ENCODE results near the gene WDR73. TPM values are rescaled to one million over a fixed set of nuclear protein-coding genes. Genes with fewer than 3 reads are reported as not detected.

WDR73 gene
- total RNA-seq, 6 experiments from 2014 or later: 19.9 to 23.7 (median 21.4) TPM

DNA sequence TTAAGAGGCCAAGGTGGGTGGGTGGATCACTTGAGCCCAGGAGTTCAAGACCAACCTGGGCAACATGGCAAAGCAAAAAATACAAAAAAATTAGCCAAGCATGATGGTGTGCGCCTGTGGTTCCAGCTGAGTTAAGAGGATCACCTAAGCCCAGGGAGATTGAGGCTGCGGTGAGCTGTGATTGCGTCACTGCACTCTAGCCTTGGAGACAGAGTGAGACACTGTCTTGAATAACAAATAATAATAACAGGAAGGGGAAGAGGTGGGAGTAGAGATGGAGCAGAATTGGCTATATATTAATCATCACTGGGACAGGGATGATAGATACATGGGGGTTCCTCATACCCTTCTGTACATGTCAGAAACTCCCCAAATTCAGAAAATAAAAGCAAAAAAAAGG, 27.7 kb upstream of the WDR73 start:
- H3K27ac Mint-ChIP-seq: peak overlapping the region; percentile 33
- peaks cover 30% of the 10 kb centered on the region for H3K4me1 Mint-ChIP-seq (ENCODE audit: low read depth)
- no peak for DNase-seq
- TF ChIP-seq, protein P1, sequence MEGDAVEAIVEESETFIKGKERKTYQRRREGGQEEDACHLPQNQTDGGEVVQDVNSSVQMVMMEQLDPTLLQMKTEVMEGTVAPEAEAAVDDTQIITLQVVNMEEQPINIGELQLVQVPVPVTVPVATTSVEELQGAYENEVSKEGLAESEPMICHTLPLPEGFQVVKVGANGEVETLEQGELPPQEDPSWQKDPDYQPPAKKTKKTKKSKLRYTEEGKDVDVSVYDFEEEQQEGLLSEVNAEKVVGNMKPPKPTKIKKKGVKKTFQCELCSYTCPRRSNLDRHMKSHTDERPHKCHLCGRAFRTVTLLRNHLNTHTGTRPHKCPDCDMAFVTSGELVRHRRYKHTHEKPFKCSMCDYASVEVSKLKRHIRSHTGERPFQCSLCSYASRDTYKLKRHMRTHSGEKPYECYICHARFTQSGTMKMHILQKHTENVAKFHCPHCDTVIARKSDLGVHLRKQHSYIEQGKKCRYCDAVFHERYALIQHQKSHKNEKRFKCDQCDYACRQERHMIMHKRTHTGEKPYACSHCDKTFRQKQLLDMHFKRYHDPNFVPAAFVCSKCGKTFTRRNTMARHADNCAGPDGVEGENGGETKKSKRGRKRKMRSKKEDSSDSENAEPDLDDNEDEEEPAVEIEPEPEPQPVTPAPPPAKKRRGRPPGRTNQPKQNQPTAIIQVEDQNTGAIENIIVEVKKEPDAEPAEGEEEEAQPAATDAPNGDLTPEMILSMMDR (IDR thresholded peaks at IDR 0.05): no peak
- no peaks in the 10 kb centered on the region for H3K9me3 Mint-ChIP-seq
- peaks cover 31% of the 10 kb centered on the region for H3K36me3 Mint-ChIP-seq (ENCODE audit: low read depth)
- H3K27me3 Mint-ChIP-seq (ENCODE audit: insufficient read depth): peaks cover 3% of the 10 kb centered on the region
- no peak overlapping the region for H3K4me3 Mint-ChIP-seq

DNA sequence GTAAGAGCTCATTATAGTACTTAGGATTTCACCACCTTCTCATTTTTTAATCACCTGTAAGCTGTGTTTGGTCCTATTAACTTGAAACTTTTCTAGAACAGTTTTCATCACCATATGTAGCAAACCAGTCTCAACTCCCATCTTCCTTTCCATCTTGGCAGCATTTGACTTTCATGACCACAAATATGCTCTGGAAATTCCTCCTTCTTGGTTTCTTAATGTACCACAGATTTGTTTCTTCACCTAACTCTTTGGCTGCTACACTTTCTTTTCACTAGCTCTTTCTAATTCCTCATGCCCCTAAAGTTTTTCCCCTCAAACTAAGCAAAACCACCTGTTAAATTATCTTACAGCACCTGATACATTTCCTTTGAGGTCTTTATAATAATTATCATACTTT, 17.1 kb upstream of the WDR73 start:
- peak overlapping the region; percentile 74 for H3K27ac Mint-ChIP-seq
- H3K4me3 Mint-ChIP-seq: peak overlapping the region; percentile 39; the same call in 1 of the 2 replicates
- peaks cover 43% of the 10 kb centered on the region for H3K4me1 Mint-ChIP-seq (ENCODE audit: low read depth)
- TF ChIP-seq, protein P1 (IDR thresholded peaks at IDR 0.05): no peak
- no peaks in the 10 kb centered on the region for H3K9me3 Mint-ChIP-seq
- peaks cover 2% of the 10 kb centered on the region for H3K27me3 Mint-ChIP-seq (ENCODE audit: insufficient read depth)
- H3K36me3 Mint-ChIP-seq (ENCODE audit: low read depth): peaks cover 46% of the 10 kb centered on the region
- DNase-seq: peak; percentile 75

DNA sequence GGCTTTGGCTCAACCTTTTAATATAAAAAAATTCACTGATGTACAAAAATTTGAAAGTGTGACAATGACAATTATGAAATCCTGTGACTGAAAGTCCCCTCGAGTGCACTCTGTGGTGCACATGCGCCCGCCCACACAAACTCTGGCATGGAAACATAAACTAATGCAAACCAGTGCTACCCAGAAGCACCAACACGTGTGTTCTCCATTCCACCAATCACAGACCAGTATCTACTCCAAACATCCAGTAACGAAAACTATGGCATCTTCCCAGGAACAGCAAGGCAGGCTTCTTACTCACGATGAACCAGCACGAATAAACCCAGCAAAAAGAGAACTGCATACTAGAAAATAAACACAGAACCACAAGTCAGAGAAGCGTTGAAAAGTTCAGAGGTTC, 15.6 kb upstream of the WDR73 start:
- Mint-ChIP-seq H3K9me3 (no peaks in the 10 kb centered on the region), H3K36me3 (ENCODE audit: low read depth) (peaks cover 53% of the 10 kb centered on the region), H3K27ac (no peak overlapping the region), H3K27me3 (ENCODE audit: insufficient read depth) (no peaks in the 10 kb centered on the region; the same call in none of the 2 replicates), H3K4me3 (no peak overlapping the region), H3K4me1 (ENCODE audit: low read depth) (peaks cover 43% of the 10 kb centered on the region)
- TF ChIP-seq, protein P1 (IDR thresholded peaks at IDR 0.05): no peak
- no peak for DNase-seq

DNA sequence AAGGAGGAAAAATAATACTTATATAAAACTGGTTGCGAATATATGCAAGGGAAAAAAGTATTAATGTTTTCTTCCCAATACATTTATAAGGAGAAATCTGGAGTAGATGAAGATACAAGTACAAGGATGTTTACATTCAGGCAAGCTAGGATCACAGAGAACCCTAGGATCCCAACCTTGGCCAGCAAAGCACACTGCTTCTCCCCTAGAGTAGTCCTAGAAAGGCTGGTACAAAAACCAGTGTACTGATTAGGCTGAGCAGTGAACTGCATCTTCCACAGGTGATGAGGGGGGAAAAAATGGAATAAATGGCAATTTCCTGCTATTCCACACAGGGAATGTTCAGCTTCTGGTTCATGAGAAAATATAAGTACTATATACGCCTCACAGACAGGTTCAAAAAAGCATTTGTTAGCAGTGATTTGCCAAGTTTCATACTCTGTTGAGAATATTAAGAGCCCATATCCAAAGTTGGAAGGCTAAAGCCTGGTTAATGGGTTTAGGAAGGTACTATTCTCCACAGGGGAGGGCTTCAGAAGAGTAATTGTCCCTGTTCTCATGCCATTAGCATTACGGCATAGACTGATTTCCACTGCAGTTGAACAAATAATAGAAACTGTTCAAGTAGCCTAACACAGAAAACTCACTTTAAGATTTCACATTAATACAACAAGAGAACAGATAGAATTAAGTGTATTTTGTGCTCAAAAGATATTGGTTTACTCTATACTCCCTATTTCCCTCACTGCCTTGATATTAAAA, 14.3 kb upstream of the WDR73 start:
- Mint-ChIP-seq H3K4me1 (ENCODE audit: low read depth) (peaks cover 43% of the 10 kb centered on the region), H3K4me3 (no peak overlapping the region), H3K27ac (peak overlapping the region; percentile 52), H3K27me3 (ENCODE audit: insufficient read depth) (no peaks in the 10 kb centered on the region; the same call in none of the 2 replicates), H3K9me3 (no peaks in the 10 kb centered on the region), H3K36me3 (ENCODE audit: low read depth) (peaks cover 45% of the 10 kb centered on the region)
- TF ChIP-seq, protein P1 (IDR thresholded peaks at IDR 0.05): no peak
- no peak for DNase-seq

DNA sequence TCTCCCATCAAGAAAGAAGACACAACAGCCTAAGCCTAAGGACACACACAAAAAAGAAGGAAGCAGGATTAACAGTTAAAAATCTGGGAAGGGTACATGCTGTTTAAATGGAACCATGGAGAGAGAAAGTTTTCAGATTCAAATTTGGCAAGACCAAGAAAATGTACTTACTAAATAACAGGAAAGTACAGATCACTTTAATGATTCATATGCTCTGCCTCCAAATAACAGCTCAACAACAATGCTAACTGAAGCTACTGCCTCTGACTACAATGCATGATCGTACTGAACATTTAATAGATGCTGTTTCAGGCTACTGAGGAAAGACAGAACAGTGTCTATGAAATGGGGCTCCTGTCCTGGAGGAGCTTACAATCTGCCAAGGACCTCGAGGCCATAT, 12.3 kb upstream of the WDR73 start:
- H3K36me3 Mint-ChIP-seq (ENCODE audit: low read depth): peaks cover 40% of the 10 kb centered on the region
- peaks cover 34% of the 10 kb centered on the region for H3K4me1 Mint-ChIP-seq (ENCODE audit: low read depth)
- H3K4me3 Mint-ChIP-seq: no peak overlapping the region
- no peaks in the 10 kb centered on the region for H3K9me3 Mint-ChIP-seq
- TF ChIP-seq, protein P1 (IDR thresholded peaks at IDR 0.05): no peak
- no peaks in the 10 kb centered on the region; the same call in none of the 2 replicates for H3K27me3 Mint-ChIP-seq (ENCODE audit: insufficient read depth)
- H3K27ac Mint-ChIP-seq: no peak overlapping the region
- no peak for DNase-seq

Measured in HFFc6 (cell line).